GM21528 (cell line): ENCODE results near the gene MPI.

Experiments
- ATAC-seq: cut with Tn5 transposase; IDR thresholded peaks from one replicate; pipeline ENCODE4 v1.9.1; 2021; ENCODE audit warnings: mild to moderate bottlenecking, moderate library complexity; ENCODE audit not compliant: unreplicated experiment, low FRiP score

MPI gene

DNA sequence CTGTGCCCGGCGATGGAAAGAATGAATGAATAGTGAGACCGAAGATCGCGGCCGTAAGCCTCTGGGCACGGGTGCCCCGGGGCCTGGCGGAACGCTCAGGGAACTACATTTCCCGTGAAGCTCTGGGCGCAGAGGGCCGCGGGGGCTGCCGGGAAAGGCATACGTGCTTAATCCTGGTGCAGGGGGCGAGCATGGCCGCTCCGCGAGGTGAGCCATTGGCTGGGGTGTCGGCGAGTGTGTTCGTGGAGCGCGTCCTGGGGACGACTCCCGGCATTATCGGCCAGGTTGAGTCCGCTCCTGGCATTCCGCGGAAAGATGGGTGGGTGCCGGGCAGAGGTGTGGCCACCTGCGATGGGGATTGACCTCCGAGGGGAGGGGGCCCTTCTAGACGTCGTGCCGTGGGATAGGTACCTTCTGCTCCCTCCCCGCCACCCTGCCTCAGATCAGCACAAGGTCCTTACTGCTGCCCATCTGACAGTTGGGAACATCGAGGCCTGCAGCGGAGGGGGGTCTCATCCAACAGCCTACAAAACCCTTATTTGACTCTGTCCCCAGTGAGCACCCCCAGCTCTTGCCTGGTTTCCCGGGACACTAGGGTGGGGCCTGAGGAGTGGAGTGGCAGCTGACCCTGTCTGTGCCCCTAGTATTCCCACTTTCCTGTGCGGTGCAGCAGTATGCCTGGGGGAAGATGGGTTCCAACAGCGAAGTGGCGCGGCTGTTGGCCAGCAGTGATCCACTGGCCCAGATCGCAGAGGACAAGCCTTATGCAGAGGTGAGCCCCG, at the start of gene MPI:
Gene MPI (plus strand): TSS at position 160 of the 782 bp plus-strand sequence. CDS start 32 bp downstream, at position 192.
- ATAC-seq, result peak; percentile 86

GRCh38 chr15:74840851-74841775, 48.7 kb upstream of the MPI start:
- no peak for ATAC-seq

DNA sequence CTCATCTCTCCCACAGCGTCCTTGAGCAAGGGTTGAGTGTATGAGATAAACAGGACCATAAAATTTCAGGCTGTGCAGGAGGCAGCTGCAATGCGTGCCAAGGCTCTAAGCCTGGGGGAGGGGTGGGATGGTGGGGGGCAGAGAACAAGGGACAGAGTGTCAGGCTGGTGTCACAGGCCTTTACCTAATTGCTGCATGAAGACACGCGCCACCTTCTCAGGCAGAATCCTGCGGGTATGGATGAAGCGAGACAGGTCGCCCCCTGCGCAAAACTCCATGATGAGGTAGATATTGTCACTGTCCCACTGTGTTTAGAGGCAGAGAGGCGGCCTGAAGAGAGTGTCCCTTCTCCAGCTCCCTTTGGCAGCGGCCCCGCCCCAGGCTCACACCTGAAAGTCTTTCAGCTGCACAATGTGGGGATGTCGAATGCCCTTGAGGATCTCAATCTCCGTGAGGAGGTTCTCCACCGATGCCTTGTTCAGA, 47.9 kb upstream of the MPI start:
- ATAC-seq, result no peak

GRCh38 chr15:74842581-74843444, 47.0 kb upstream of the MPI start, which contains the start of gene ULK3:
Gene ULK3 (minus strand): TSS chr15:74843156. CDS start chr15:74843105, 51 bp downstream.
- peak; percentile 67 for ATAC-seq

GRCh38 chr15:74843445-74843828, 46.4 kb upstream of the MPI start:
- no peak for ATAC-seq

- no peak for ATAC-seq
These were observed 45.9 kb upstream of the MPI start for GRCh38 chr15:74843891-74844299.

DNA sequence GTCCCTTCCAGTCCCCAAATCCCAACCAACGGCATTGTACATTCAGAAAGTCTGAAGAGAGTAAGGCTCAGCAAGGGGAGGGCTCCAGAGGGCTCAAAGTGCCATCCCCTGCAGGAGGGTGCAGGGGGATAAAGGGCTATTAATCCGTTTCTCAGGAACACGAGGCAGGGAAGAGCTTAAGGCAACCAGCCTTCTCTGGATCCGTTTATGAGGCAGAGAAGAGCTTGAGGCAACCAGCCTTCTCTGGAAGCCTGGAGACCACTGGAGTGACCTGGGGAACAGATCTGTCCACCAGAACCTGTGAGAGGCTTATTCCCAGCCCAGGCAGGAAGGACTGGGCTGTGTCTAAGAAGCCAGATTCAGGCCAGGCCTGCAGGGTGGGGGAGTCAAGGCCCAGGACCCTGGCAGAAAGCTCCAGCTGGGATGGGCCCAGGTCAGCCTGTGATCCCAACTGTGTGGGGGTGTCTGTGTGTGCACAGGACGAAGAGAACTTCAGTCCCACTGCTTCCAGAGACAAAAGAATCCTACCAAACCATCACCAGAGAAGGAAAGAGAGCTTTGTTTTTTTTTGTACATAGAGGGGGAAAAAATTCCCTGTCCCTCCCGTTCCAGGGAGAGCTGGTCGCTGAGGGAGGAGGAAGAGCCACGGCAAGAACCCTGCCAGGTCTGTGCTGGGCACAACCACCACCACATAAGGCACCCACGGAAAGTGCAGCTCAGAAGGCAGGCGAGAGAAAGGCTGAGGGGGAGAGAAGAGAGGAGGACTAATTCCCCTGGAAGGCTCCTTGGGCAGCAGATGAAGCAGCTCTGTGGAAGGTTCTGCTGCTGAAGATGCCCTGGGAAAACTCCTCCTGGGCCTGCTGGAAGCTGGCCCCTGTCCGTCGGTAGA, 45.3 kb upstream of the MPI start:
- no peak for ATAC-seq

DNA sequence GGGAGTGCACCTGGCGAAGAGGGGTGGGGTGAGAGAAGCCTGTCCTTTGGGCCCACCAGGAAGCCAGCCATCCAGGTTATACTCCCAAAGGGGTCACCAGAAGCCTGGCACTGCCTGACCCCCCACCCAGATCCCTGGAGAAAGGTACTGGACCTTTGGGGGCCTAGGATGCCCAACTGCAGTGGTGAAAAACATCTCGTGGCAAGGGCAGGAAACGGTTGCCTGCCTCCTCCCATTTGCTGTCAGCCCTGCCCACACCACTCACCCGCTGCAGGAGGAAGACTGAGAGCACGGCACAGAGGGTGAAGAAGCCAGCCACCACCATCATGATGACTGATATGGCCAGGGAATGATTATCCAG, 44.7 kb upstream of the MPI start:
- no peak for ATAC-seq

DNA sequence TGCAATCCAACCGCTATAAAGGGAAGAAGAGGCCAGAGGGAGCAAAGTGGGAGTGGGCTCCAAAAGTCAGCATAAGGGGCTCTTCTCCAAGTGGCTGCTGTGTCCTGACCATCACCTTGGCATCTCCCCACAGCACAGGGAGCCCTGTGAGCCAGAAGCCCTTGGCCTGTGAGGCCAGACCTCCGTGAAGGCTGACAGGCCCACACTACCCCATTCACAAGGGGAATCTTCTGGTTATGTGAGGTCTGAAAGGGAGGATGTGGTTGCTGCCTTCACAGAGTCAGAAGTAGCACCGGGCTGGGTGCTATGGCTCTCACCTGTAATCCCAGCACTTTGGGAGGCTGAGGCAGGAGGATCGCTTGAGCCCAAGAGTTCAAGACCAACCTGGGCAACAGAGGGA, 44.3 kb upstream of the MPI start:
- no peak for ATAC-seq

GRCh38 chr15:74847432-74847831, 42.4 kb upstream of the MPI start:
- ATAC-seq, result no peak

GRCh38 chr15:74850393-74850792, 39.4 kb upstream of the MPI start:
- ATAC-seq, result no peak

- no peak for ATAC-seq
These were observed 37.9 kb upstream of the MPI start for GRCh38 chr15:74851960-74852359.

GRCh38 chr15:74854453-74855022, 35.3 kb upstream of the MPI start:
- no peak for ATAC-seq

DNA sequence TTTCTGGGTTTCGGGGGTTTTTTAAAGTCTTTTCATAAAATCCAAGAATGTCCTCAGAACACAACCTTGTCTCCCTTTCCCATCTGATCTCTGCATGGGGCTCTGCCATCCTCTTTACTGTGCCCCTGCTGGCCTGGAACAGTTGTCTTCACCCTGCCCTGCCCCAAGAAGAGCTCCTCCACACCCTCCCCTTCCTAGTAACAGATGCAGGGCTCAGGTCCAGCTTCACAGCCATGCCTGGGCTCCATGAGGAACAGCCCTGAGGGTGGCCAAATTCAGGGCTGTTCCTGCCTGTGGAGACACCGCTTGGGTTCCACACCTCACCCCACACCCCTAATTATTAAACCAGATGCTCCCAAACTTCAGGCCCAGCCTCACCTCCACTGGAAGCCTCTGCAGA, 34.0 kb upstream of the MPI start:
- no peak for ATAC-seq

- ATAC-seq, result no peak
These were observed 33.3 kb upstream of the MPI start for GRCh38 chr15:74856537-74856936.

- ATAC-seq, result no peak
These were observed 32.7 kb upstream of the MPI start for GRCh38 chr15:74857082-74857655.

DNA sequence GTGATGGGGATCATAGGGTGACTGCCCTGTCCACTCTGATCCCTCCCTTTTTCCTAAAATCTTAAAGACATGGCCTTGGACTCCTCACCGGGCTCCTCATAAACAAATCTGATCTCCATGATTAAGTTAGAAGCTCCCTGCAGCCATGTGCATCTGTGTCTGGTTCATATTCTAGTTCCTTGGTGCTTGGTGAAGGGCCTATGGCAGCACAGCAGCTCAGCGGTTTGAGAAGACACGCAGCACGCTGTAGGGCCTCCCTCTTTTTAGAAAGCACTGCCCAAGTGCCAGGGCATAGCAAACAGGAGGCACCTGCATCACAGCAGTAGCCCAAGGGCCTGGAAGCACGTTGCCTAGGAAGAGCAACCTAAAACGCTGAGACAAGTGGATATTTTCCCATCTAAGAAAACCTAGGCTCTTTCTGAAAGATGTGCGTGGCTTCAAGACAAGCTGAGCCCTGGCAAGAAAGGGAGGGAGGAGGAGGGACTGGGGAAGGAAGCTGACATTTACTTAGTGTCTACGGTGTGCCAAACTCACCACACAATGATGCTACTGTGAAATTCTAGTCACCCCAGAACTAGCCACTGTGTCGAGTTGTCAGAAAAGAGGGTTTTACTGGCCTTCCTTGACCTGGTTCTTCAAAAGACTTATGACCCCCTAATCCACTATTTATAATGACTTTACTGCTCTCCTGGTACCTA, 32.0 kb upstream of the MPI start:
- ATAC-seq, result no peak

GRCh38 chr15:74858369-74858740, 31.5 kb upstream of the MPI start:
- no peak for ATAC-seq
